GM12878 (cell line): Measurements from ENCODE around the gene ANO4. TPM values are rescaled to one million over a fixed set of nuclear protein-coding genes. Genes with fewer than 3 reads are reported as not detected.

Source experiments
- ATAC-seq: fragments of 200-7000 bp; cut with Tn5 transposase; 3 replicates; pipeline ENCODE4 v1.9.1; 2020; ENCODE audit warnings: mild to moderate bottlenecking, moderate library complexity
- BruUV-seq: library from RNA; stranded (reverse); fragments of 400-500 nt; replicated peaks from 2 replicates; lab custom pipeline; 2021; lab: Mats Ljungman, UMichigan
- CTCF ChIA-PET: fragments of 300-600 bp; sonication (Branson Sonifier 250); formaldehyde crosslinking; extraction: SDS; loops from one replicate; lab custom pipeline; 2021; ENCODE audit warnings: inconsistent platforms; lab: Yijun Ruan, JAX
- POLR2A ChIA-PET: fragments of 350-600 bp; formaldehyde crosslinking; extraction: SDS; loops from one replicate; lab custom pipeline; 2021; ENCODE audit warnings: inconsistent platforms; lab: Charles Lee
- RAD21 ChIA-PET: fragments of 300-600 bp; sonication (Branson Sonifier 250); formaldehyde crosslinking; loops from one replicate; lab custom pipeline; 2023; ENCODE audit warnings: antibody characterized with exemption; ENCODE audit not compliant: unreplicated experiment; lab: Charles Lee
- SMC1A ChIA-PET: fragments of 300-600 bp; sonication (Branson Sonifier 250); formaldehyde crosslinking; loops from one replicate; lab custom pipeline; 2023; ENCODE audit not compliant: unreplicated experiment, uncharacterized antibody; lab: Charles Lee
- DNase-seq: peaks from one replicate; pipeline ENCODE4 v3.0.0-alpha.2; 2011; ENCODE audit warnings: low read depth, low spot score
- FAIRE-seq: peaks from 3 replicates; lab custom pipeline; 2011; peaks lifted over from hg19 to GRCh38; lab: Jason Lieb, UNC
- H2AFZ ChIP-seq: 2 replicates; pipeline ENCODE4 v1.6.0; 2011; ENCODE audit warnings: low read depth, low read length, control low read depth; ENCODE audit not compliant: control insufficient read depth
- H3K27ac ChIP-seq: 2 replicates; pipeline ENCODE4 v1.5.1; 2011; ENCODE audit warnings: control low read depth; ENCODE audit not compliant: control insufficient read depth, insufficient read depth
- H3K27me3 ChIP-seq, 2 experiments: replicated peaks in 1 of 2; 2 replicates each; pipeline versions ENCODE4 v1.6.0 to v1.6.1; 2011; ENCODE audit warnings: low read length in 1 of 2; ENCODE audit not compliant: control insufficient read depth in 2 of 2, insufficient read depth in 2 of 2
- H3K36me3 ChIP-seq, 2 experiments: 2 replicates each; pipeline ENCODE4 v1.5.1; 2011; ENCODE audit warnings: low read length in 1 of 2; ENCODE audit not compliant: control insufficient read depth in 2 of 2, insufficient read depth in 2 of 2
- H3K4me1 ChIP-seq: 2 replicates; pipeline ENCODE4 v1.6.1; 2011; ENCODE audit warnings: mild to moderate bottlenecking, low read length, moderate library complexity, mixed read lengths; ENCODE audit not compliant: control insufficient read depth, insufficient read depth
- H3K4me2 ChIP-seq: 2 replicates; pipeline ENCODE4 v1.6.0; 2011; ENCODE audit warnings: control low read depth; ENCODE audit not compliant: control insufficient read depth, insufficient read depth
- H3K4me3 ChIP-seq: fragments of 200-600 bp; sonication (generic); 2 replicates; pipeline ENCODE4 v1.5.1; 2016
- H3K79me2 ChIP-seq: 2 replicates; pipeline ENCODE4 v1.6.0; 2011; ENCODE audit warnings: low read length; ENCODE audit not compliant: control insufficient read depth, insufficient read depth
- H3K9ac ChIP-seq: 2 replicates; pipeline ENCODE4 v1.8.0; 2011; ENCODE audit warnings: low read length, control low read depth, mixed read lengths; ENCODE audit not compliant: control insufficient read depth, insufficient read depth
- H3K9me3 ChIP-seq: replicated peaks from 3 replicates; pipeline ENCODE4 v1.5.1; 2011; ENCODE audit warnings: mild to moderate bottlenecking, low read length; ENCODE audit not compliant: control insufficient read depth, insufficient read depth
- H4K20me1 ChIP-seq: 2 replicates; pipeline ENCODE4 v1.6.0; 2011; ENCODE audit not compliant: control insufficient read depth, insufficient read depth
- CREM ChIP-seq: IDR thresholded peaks from 2 replicates; pipeline ENCODE4 v1.6.1; 2014; ENCODE audit warnings: antibody characterized with exemption, low read depth
- ETV6 ChIP-seq, 2 experiments: fragments of 450-650 bp in 1 of 2; IDR thresholded peaks in 1 of 2; conservative IDR thresholded peaks in 1 of 2; 2 replicates each; pipeline ENCODE4 v1.6.1; 2014; ENCODE audit warnings: antibody characterized with exemption in 1 of 2, borderline replicate concordance in 1 of 2, low read depth in 1 of 2, mild to moderate bottlenecking in 1 of 2, moderate library complexity in 1 of 2
- EZH2 ChIP-seq: IDR thresholded peaks from 2 replicates; pipeline ENCODE4 v1.6.1; 2012; ENCODE audit warnings: low read depth, mild to moderate bottlenecking, control low read depth, inconsistent platforms, low read length, borderline replicate concordance; ENCODE audit not compliant: control insufficient read depth
- FOXM1 ChIP-seq: IDR thresholded peaks from 2 replicates; pipeline ENCODE4 v1.6.1; 2012; ENCODE audit warnings: low read depth, mild to moderate bottlenecking, inconsistent platforms, low read length, moderate library complexity
- GABPA ChIP-seq: IDR thresholded peaks from 2 replicates; pipeline ENCODE4 v1.6.1; 2014; ENCODE audit warnings: antibody characterized with exemption, low read depth, mild to moderate bottlenecking, inconsistent platforms
- LARP7 ChIP-seq: fragments of 450-650 bp; IDR thresholded peaks from 2 replicates; pipeline ENCODE4 v1.6.1; 2017; ENCODE audit warnings: mild to moderate bottlenecking
- MEF2A ChIP-seq: IDR thresholded peaks from 2 replicates; pipeline ENCODE4 v1.6.1; 2011; ENCODE audit warnings: low read depth, mild to moderate bottlenecking, low read length, moderate library complexity; ENCODE audit not compliant: insufficient read depth
- RUNX3 ChIP-seq: IDR thresholded peaks from 2 replicates; pipeline ENCODE4 v1.6.1; 2012; ENCODE audit warnings: low read length, inconsistent platforms
- ZNF274 ChIP-seq: IDR thresholded peaks from one replicate; pipeline ENCODE4 v1.8.0; 2011; ENCODE audit not compliant: insufficient read length, insufficient read depth
- ZZZ3 ChIP-seq: IDR thresholded peaks from 2 replicates; pipeline ENCODE4 v1.6.1; 2011; ENCODE audit warnings: low read depth; ENCODE audit not compliant: control insufficient read depth, insufficient read length
- WGBS: methylation state at CpG from one replicate; pipeline ENCODE4 v1.1.6; 2016; ENCODE audit warnings: low lambda C conversion rate; ENCODE audit not compliant: insufficient replicate concordance, insufficient coverage; ENCODE audit errors: missing lambda C conversion rate; 5-methylcytosine and 5-hydroxymethylcytosine counted together
- in situ Hi-C: fragments of 300-500 bp; cut with MboI; formaldehyde crosslinking; loops from 9 replicates; pipeline ENCODE4 v1.14.3; 2018; ENCODE audit warnings: mixed read lengths
- intact Hi-C: fragments of 100-400 bp; cut with micrococcal nuclease; formaldehyde crosslinking; loops from one replicate; pipeline ENCODE4 v1.14.2; 2022; ENCODE audit not compliant: unreplicated experiment
- polyA plus RNA-seq, 11 experiments: library from polyadenylated mRNA; depleted of rRNA in 4 of 11; unstranded in 6 of 11; stranded (reverse) in 5 of 11; fragments of >200 nt; fragmentation: Nextera tagmentation in 4 of 11; fragmentation: Illumina TruSeq in 1 of 11; extraction: Ambion mirVana in 4 of 11; extraction: Trizol in 1 of 11; gene quantifications; 1 replicate in 1 of 11; 2 replicates in 10 of 11; pipeline versions ENCODE4 v1.2.1 to v1.2.3, GENCODE V29; 2011 to 2016; ENCODE audit warnings: inconsistent platforms in 2 of 11, missing spikeins in 2 of 11, low read depth in 1 of 11
- total RNA-seq, 4 experiments: library from RNA; depleted of rRNA in 3 of 4; stranded (reverse); fragments of >200 nt in 3 of 4; fragmentation: Illumina TruSeq in 1 of 4; extraction: Trizol in 1 of 4; gene quantifications; 2 replicates each; pipeline versions ENCODE4 v1.2.1 to v1.2.3, GENCODE V29; 2013 to 2021

Gene ANO4
- total and polyA plus RNA-seq, 10 of the 15 experiments (the other 5 are each of a cell fraction or from before 2014, with no cell fraction given), result not detected

DNA sequence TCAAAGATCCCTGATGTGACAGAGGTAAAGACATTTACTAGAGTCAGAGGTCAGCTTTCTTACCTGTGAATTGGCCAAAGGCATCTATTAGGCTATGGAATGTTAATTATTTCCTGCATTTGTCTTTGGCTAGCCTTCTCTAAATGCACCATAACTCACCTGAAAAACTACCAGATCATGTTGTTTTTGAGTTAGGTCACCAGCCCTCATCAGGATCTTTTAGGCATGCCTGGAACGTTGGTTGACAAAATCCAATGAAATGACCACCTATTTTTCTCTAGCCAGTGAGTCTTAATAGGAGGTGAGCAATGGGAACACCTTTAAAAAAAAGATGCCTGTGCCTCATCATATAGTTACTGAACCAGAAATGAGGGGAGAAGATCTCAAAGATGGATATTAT is 46.2 kb downstream of the ANO4 start:
- no peak for DNase-seq
- no peak overlapping the region for H3K9ac ChIP-seq
- no peaks in the 10 kb centered on the region for H4K20me1 ChIP-seq
- ChIA-PET CTCF (no interaction called here), RAD21 (no interaction called here), POLR2A (no interaction called here), SMC1A (no interaction called here)
- BruUV-seq, result no TSS peak
- H3K36me3 ChIP-seq, result no peaks in the 10 kb centered on the region
- 0% methylated on average over 1 of the region's 1 CpG for WGBS
- H3K79me2 ChIP-seq, result no peaks in the 10 kb centered on the region
- TF ChIP-seq EZH2, result no peak
- H3K4me1 ChIP-seq, result no peaks in the 10 kb centered on the region
- intact Hi-C loops, result no loop called here
- no peak for ATAC-seq
- H2AFZ ChIP-seq, result no peak overlapping the region
- H3K4me3 ChIP-seq, result no peak overlapping the region
- H3K27me3 ChIP-seq, result no peaks in the 10 kb centered on the region
- H3K9me3 ChIP-seq, result no peaks in the 10 kb centered on the region
- in situ Hi-C loops, result no loop called here
- no peak overlapping the region for H3K27ac ChIP-seq
- no peak overlapping the region for H3K4me2 ChIP-seq
- no peak for FAIRE-seq

GRCh38 chr12:100842156-100842555 is 47.6 kb downstream of the ANO4 start:
- POLR2A ChIA-PET, result no interaction called here
- no peak for TF ChIP-seq RUNX3
- no peak for TF ChIP-seq LARP7
- TF ChIP-seq ZNF274, result no peak
- no peak for TF ChIP-seq MEF2A
- no peak for TF ChIP-seq CREM
- TF ChIP-seq ETV6 (conservative IDR thresholded peaks at IDR 0.05 in 1 of 2, IDR thresholded peaks at IDR 0.05 in 1 of 2; ENCODE audit: borderline replicate concordance in 1 of 2, low read depth in 1 of 2), result no peak
- no peak for TF ChIP-seq GABPA
- TF ChIP-seq ZZZ3, result no peak
- TF ChIP-seq FOXM1, result no peak
- TF ChIP-seq, all 136 proteins: peak for 0
- ATAC-seq (no peak), DNase-seq (no peak), FAIRE-seq (no peak)
- Histone ChIP-seq H3K36me3 (no peaks in the 10 kb centered on the region), H3K27me3 (no peaks in the 10 kb centered on the region), H3K9me3 (no peaks in the 10 kb centered on the region), H3K4me3 (no peak overlapping the region), H3K79me2 (no peaks in the 10 kb centered on the region), H3K27ac (no peak overlapping the region), H4K20me1 (no peaks in the 10 kb centered on the region), H3K4me2 (no peak overlapping the region), H3K4me1 (no peaks in the 10 kb centered on the region), H2AFZ (no peak overlapping the region), H3K9ac (no peak overlapping the region)
- intact Hi-C loops, result no loop called here
- in situ Hi-C loops, result no loop called here
- SMC1A ChIA-PET, result no interaction called here
- BruUV-seq, result no TSS peak
- WGBS, result 38% methylated on average over 1 of the region's 1 CpG
- RAD21 ChIA-PET, result interaction anchor here (0.7 kb wide), 1 partner anchor 38 kb away, joined by 3 read pairs; no protein-coding TSS in a partner anchor
- CTCF ChIA-PET, result no interaction called here
